K562 (cell line): ENCODE measurements around the gene MAGEC1. TPM values are rescaled to one million over a fixed set of nuclear protein-coding genes. Genes with fewer than 3 reads are reported as not detected.

Source experiments
- ATAC-seq: fragments of 200-7000 bp; cut with Tn5 transposase; 3 replicates; pipeline ENCODE4 v1.9.1; 2020; ENCODE audit warnings: moderate library complexity
- BruUV-seq: library from RNA; stranded (reverse); fragments of 400-500 nt; replicated peaks from 2 replicates; lab custom pipeline; 2021; lab: Mats Ljungman, UMichigan
- CTCF ChIA-PET: fragments of 300-600 bp; formaldehyde crosslinking; extraction: SDS; loops from one replicate; lab custom pipeline; 2021; ENCODE audit warnings: low intra/inter-chr PET ratio; lab: Yijun Ruan, JAX
- POLR2A ChIA-PET: fragments of 300-600, 350-650 bp; sonication (Branson Sonifier 250); formaldehyde crosslinking; extraction: SDS; loops from one replicate; lab custom pipeline; 2021; ENCODE audit warnings: antibody characterized with exemption, inconsistent platforms; lab: Yijun Ruan, JAX
- DNase-seq, 4 experiments: peaks; one replicate each; pipeline versions ENCODE4 v3.0.0 to v3.0.0-alpha.2; 2011 to 2018; ENCODE audit warnings: low spot score in 3 of 4, mixed read lengths in 3 of 4; ENCODE audit errors: extremely low read depth in 1 of 4
- FAIRE-seq: peaks from 2 replicates; lab custom pipeline; 2011; peaks lifted over from hg19 to GRCh38; lab: Jason Lieb, UNC
- H2AFZ ChIP-seq: 2 replicates; pipeline ENCODE4 v1.6.0; 2011; ENCODE audit warnings: low read depth, low read length, control low read depth, inconsistent platforms
- H3K27ac ChIP-seq: fragments of 200-600 bp; 3 replicates; pipeline ENCODE4 v1.8.0; 2011; ENCODE audit warnings: low read depth, mild to moderate bottlenecking, control low read depth, inconsistent platforms, low read length, moderate library complexity, mixed read lengths; ENCODE audit errors: extremely low read depth
- H3K27me3 ChIP-seq, 2 experiments: fragments of 300-600 bp in 1 of 2; 2 replicates in 1 of 2; 3 replicates in 1 of 2; pipeline versions ENCODE4 v1.6.0 to v1.8.0; 2011; ENCODE audit warnings: inconsistent platforms in 2 of 2, low read length in 2 of 2, mild to moderate bottlenecking in 1 of 2, mixed read lengths in 1 of 2, moderate library complexity in 1 of 2; ENCODE audit not compliant: control insufficient read depth in 2 of 2, insufficient read depth in 2 of 2
- H3K36me3 ChIP-seq: fragments of 300-600 bp; 3 replicates; pipeline ENCODE4 v1.8.0; 2011; ENCODE audit warnings: mild to moderate bottlenecking, low read length, inconsistent platforms; ENCODE audit not compliant: control insufficient read depth, insufficient read depth
- H3K4me1 ChIP-seq, 2 experiments: fragments of 200-600 bp in 1 of 2; replicated peaks in 1 of 2; 2 replicates in 1 of 2; 3 replicates in 1 of 2; pipeline versions ENCODE4 v1.5.1 to v1.8.0; 2011; ENCODE audit warnings: inconsistent platforms in 2 of 2, low read length in 2 of 2, mild to moderate bottlenecking in 1 of 2, mixed read lengths in 1 of 2, moderate library complexity in 1 of 2; ENCODE audit not compliant: control insufficient read depth in 2 of 2, insufficient read depth in 2 of 2
- H3K4me2 ChIP-seq: 2 replicates; pipeline ENCODE4 v1.6.1; 2011; ENCODE audit warnings: low read length, control low read depth, inconsistent platforms, mixed read lengths; ENCODE audit not compliant: insufficient read depth
- H3K4me3 ChIP-seq: fragments of 200-600 bp; sonication (generic), shearing (Covaris generic); 2 replicates; pipeline ENCODE4 v1.5.1; 2016; ENCODE audit warnings: control low read depth, inconsistent platforms
- H3K79me2 ChIP-seq: fragments of 200-600 bp; 3 replicates; pipeline ENCODE4 v1.8.0; 2011; ENCODE audit warnings: low read length, inconsistent platforms; ENCODE audit not compliant: control insufficient read depth, insufficient read depth
- H3K9ac ChIP-seq, 2 experiments: 2 replicates each; pipeline versions ENCODE4 v1.6.0 to v1.6.1; 2011; ENCODE audit warnings: low read depth in 2 of 2, low read length in 2 of 2, control low read depth in 1 of 2, inconsistent platforms in 1 of 2, mild to moderate bottlenecking in 1 of 2, mixed read lengths in 1 of 2; ENCODE audit not compliant: insufficient read depth in 1 of 2
- H3K9me1 ChIP-seq: one replicate; pipeline ENCODE4 v1.6.0; 2011; ENCODE audit warnings: inconsistent platforms, mild to moderate bottlenecking, low read length, moderate library complexity; ENCODE audit not compliant: control insufficient read depth, insufficient read depth
- H3K9me3 ChIP-seq: replicated peaks from 2 replicates; pipeline ENCODE4 v1.5.1; 2011; ENCODE audit warnings: low read depth, low read length, inconsistent platforms; ENCODE audit not compliant: control insufficient read depth, insufficient read depth
- H4K20me1 ChIP-seq: replicated peaks from 2 replicates; pipeline ENCODE4 v1.6.1; 2011; ENCODE audit warnings: low read length, inconsistent platforms, mixed read lengths; ENCODE audit not compliant: control insufficient read depth, insufficient read depth
- FOXJ3 ChIP-seq: sonication (generic); formaldehyde crosslinking; IDR thresholded peaks from 2 replicates; pipeline ENCODE4 v1.4.0; 2020; ENCODE audit warnings: mild to moderate bottlenecking, missing genetic modification reagents
- HLTF ChIP-seq: fragments of 450-650 bp; IDR thresholded peaks from 2 replicates; pipeline ENCODE4 v1.6.1; 2016
- MAFF ChIP-seq: IDR thresholded peaks from 2 replicates; pipeline ENCODE4 v1.6.1; 2012; ENCODE audit warnings: low read length, improper control_type of control experiment
- MAFK ChIP-seq: IDR thresholded peaks from 2 replicates; pipeline ENCODE4 v1.6.1; 2011; ENCODE audit warnings: low read length, improper control_type of control experiment
- MYBL2 ChIP-seq, 2 experiments: fragments of 450-650 bp in 1 of 2; sonication (generic) in 1 of 2; formaldehyde crosslinking in 1 of 2; IDR thresholded peaks; 2 replicates each; pipeline versions ENCODE4 v1.6.1 to v1.8.1; 2017 to 2022; ENCODE audit warnings: borderline replicate concordance in 1 of 2, inconsistent platforms in 1 of 2, low read depth in 1 of 2, mild to moderate bottlenecking in 1 of 2, missing genetic modification reagents in 1 of 2, moderate library complexity in 1 of 2
- NFE2L1 ChIP-seq: fragments of 450-650 bp; IDR thresholded peaks from 2 replicates; pipeline ENCODE4 v1.6.1; 2016; ENCODE audit warnings: missing genetic modification characterization, low read depth, mild to moderate bottlenecking, missing compliant biosample characterization, moderate library complexity, borderline replicate concordance
- SRSF3 ChIP-seq: fragments of 200-400 bp; formaldehyde crosslinking; IDR thresholded peaks from 2 replicates; pipeline ENCODE4 v1.6.1; 2016; ENCODE audit warnings: mild to moderate bottlenecking, low read length, moderate library complexity; ENCODE audit not compliant: insufficient read depth
- STAT5B ChIP-seq: fragments of 250-450 bp; sonication (Bioruptor Pico); IDR thresholded peaks from 2 replicates; pipeline ENCODE4 v1.8.0; 2021; ENCODE audit warnings: mild to moderate bottlenecking, inconsistent platforms
- THAP7 ChIP-seq: fragments of 250-450 bp; sonication (Bioruptor Pico); IDR thresholded peaks from 2 replicates; pipeline ENCODE4 v1.5.0; 2021
- XRCC4 ChIP-seq: IDR thresholded peaks from one replicate; pipeline ENCODE4 v1.6.1; 2011; ENCODE audit not compliant: insufficient read depth, insufficient read length; ENCODE audit errors: extremely low read depth
- ZNF23 ChIP-seq: fragments of 250-450 bp; sonication (Bioruptor Pico); IDR thresholded peaks from 2 replicates; pipeline ENCODE4 v1.4.0; 2020; ENCODE audit warnings: mild to moderate bottlenecking
- ZNF408 ChIP-seq: fragments of 250-450 bp; sonication (Bioruptor Pico); IDR thresholded peaks from 2 replicates; pipeline ENCODE4 v1.4.0; 2020; ENCODE audit warnings: low read depth, mild to moderate bottlenecking, moderate library complexity
- ZNF436 ChIP-seq: fragments of 250-450, 450-650 bp; sonication (Bioruptor Pico); formaldehyde crosslinking; IDR thresholded peaks from 2 replicates; pipeline ENCODE4 v1.7.0; 2020; ENCODE audit warnings: mild to moderate bottlenecking
- ZNF766 ChIP-seq: fragments of 200-800 bp; sonication (Bioruptor generic); conservative IDR thresholded peaks from 2 replicates; pipeline ENCODE4 v1.6.1; 2016; ENCODE audit warnings: missing genetic modification characterization, missing compliant biosample characterization
- ZSCAN32 ChIP-seq: fragments of 450-650 bp; formaldehyde crosslinking; IDR thresholded peaks from 2 replicates; pipeline ENCODE4 v1.4.0; 2020; ENCODE audit warnings: mild to moderate bottlenecking, moderate library complexity
- WGBS: fragments of 100-300 bp; shearing (Covaris generic); methylation state at CpG from one replicate; pipeline ENCODE4 v1.1.6; 2016; ENCODE audit warnings: low coverage, mixed read lengths; ENCODE audit not compliant: insufficient coverage; ENCODE audit errors: missing lambda C conversion rate; 5-methylcytosine and 5-hydroxymethylcytosine counted together
- in situ Hi-C: fragments of 300-500 bp; cut with MboI; formaldehyde crosslinking; loops from 4 replicates; pipeline ENCODE4 v1.15.0; 2018; ENCODE audit warnings: inconsistent platforms, mixed read lengths
- intact Hi-C: fragments of 100-400 bp; cut with micrococcal nuclease; formaldehyde crosslinking; loops from 2 replicates; pipeline ENCODE4 v1.14.2; 2022
- polyA plus RNA-seq, 8 experiments: library from polyadenylated mRNA; depleted of rRNA in 4 of 8; stranded (reverse) in 5 of 8; unstranded in 3 of 8; fragments of >200 nt; fragmentation: Nextera tagmentation in 2 of 8; fragmentation: Illumina TruSeq in 1 of 8; extraction: Ambion mirVana in 2 of 8; extraction: Trizol in 1 of 8; gene quantifications; 2 replicates each; pipeline versions ENCODE4 v1.2.1 to v1.2.3, GENCODE V29; 2011 to 2014; ENCODE audit warnings: inconsistent platforms in 1 of 8, missing spikeins in 1 of 8
- total RNA-seq, 7 experiments: library from RNA; depleted of rRNA in 6 of 7; stranded (reverse); fragments of >200 nt in 6 of 7; fragmentation: Illumina TruSeq in 2 of 7; extraction: Trizol in 2 of 7; gene quantifications; 2 replicates each; pipeline versions ENCODE4 v1.2.1 to v1.2.3, GENCODE V29; 2011 to 2021; ENCODE audit warnings: low replicate concordance in 1 of 7
- TF ChIP-seq, protein P1 (sequence below): fragments of 250-450 bp; sonication (Bioruptor Pico); IDR thresholded peaks from 2 replicates; pipeline ENCODE4 v1.8.0; 2022; ENCODE audit warnings: inconsistent platforms, mild to moderate bottlenecking, moderate library complexity, borderline replicate concordance

Gene MAGEC1
- total and polyA plus RNA-seq, 9 of the 15 experiments (the other 6 are each of a cell fraction or from before 2014, with no cell fraction given), result 5.6 to 56.6 (median 21.4) TPM

DNA sequence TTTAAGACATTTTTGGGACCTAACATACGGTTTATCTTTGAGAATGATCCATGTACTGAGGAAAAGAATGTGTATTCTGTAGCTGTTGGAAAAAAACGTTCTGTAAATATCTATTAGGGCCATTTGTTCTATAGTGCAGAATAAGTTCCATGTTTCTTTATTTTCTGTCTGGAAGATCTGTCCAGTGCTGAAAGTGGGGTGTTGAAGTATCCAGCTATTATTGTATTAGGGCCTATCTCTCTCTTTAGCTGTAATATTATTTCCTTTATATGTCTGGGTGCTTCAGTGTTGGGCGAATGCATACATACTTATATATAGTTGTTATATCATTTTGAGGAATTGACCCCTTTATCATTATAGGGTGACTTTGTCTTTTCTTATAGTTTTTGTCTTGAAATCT is 24.7 kb downstream of the MAGEC1 start:
- no peaks in the 10 kb centered on the region for H3K9me1 ChIP-seq
- H3K4me1 ChIP-seq, result no peaks in the 10 kb centered on the region
- intact Hi-C loops (no loop called here), in situ Hi-C loops (no loop called here)
- ATAC-seq (no peak), DNase-seq (no peak), FAIRE-seq (no peak)
- CTCF ChIA-PET, result no interaction called here
- no peaks in the 10 kb centered on the region for H3K79me2 ChIP-seq
- H3K9me3 ChIP-seq, result no peaks in the 10 kb centered on the region
- no TSS peak for BruUV-seq
- H3K36me3 ChIP-seq, result no peaks in the 10 kb centered on the region
- no peak for TF ChIP-seq MYBL2 (IDR thresholded peaks at IDR 0.05; ENCODE audit: low read depth)
- TF ChIP-seq MYBL2 (CRISPR knock-in tag; IDR thresholded peaks at IDR 0.05; ENCODE audit: borderline replicate concordance), result no peak
- no peak for TF ChIP-seq MAFK
- no peak for TF ChIP-seq XRCC4
- TF ChIP-seq MAFF, result no peak
- TF ChIP-seq ZNF436 (CRISPR knock-in tag), result no peak
- H4K20me1 ChIP-seq, result no peaks in the 10 kb centered on the region
- no peak overlapping the region for H3K9ac ChIP-seq
- 0% methylated on average over 3 of the region's 3 CpGs for WGBS
- H3K4me3 ChIP-seq, result no peak overlapping the region
- no peak overlapping the region for H3K27ac ChIP-seq
- H3K27me3 ChIP-seq, result no peaks in the 10 kb centered on the region
- H3K4me2 ChIP-seq, result no peak overlapping the region
- POLR2A ChIA-PET, result no interaction called here
- no peak overlapping the region for H2AFZ ChIP-seq

GRCh38 chrX:141934059-141934641 is 30.5 kb downstream of the MAGEC1 start:
- no peak for ATAC-seq
- no TSS peak for BruUV-seq
- Histone ChIP-seq H3K9ac (no peak overlapping the region), H3K36me3 (no peaks in the 10 kb centered on the region), H2AFZ (no peak overlapping the region), H3K9me3 (no peaks in the 10 kb centered on the region), H3K79me2 (no peaks in the 10 kb centered on the region), H4K20me1 (no peaks in the 10 kb centered on the region), H3K27me3 (no peaks in the 10 kb centered on the region), H3K4me2 (no peak overlapping the region), H3K4me1 (no peaks in the 10 kb centered on the region), H3K27ac (no peak overlapping the region), H3K9me1 (no peaks in the 10 kb centered on the region), H3K4me3 (no peak overlapping the region)
- no peak for FAIRE-seq
- in situ Hi-C loops (no loop called here), intact Hi-C loops (no loop called here)
- 0% methylated on average over 1 of the region's 2 CpGs for WGBS
- ChIA-PET CTCF (no interaction called here), POLR2A (no interaction called here)
- DNase-seq, result no peak
- TF ChIP-seq FOXJ3 (CRISPR knock-in tag) (no peak), SRSF3 (no peak), NFE2L1 (tag) (no peak), ZNF23 (no peak), ZSCAN32 (CRISPR knock-in tag) (no peak), THAP7 (CRISPR knock-in tag) (no peak), STAT5B (CRISPR knock-in tag) (no peak), ZNF408 (CRISPR knock-in tag) (no peak), HLTF (no peak), ZNF766 (no peak)
- TF ChIP-seq, protein P1, sequence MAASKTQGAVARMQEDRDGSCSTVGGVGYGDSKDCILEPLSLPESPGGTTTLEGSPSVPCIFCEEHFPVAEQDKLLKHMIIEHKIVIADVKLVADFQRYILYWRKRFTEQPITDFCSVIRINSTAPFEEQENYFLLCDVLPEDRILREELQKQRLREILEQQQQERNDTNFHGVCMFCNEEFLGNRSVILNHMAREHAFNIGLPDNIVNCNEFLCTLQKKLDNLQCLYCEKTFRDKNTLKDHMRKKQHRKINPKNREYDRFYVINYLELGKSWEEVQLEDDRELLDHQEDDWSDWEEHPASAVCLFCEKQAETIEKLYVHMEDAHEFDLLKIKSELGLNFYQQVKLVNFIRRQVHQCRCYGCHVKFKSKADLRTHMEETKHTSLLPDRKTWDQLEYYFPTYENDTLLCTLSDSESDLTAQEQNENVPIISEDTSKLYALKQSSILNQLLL, result no peak
